Stimulated activated naive CD4-positive, alpha-beta T cell (primary cell): ENCODE results near the gene ZBTB42.

ENCODE experiments used
- DNase-seq, 6 experiments: peaks; one replicate each; lab custom pipeline; 2025; lab: John Stamatoyannopoulos, UW

The ZBTB42 gene

GRCh38 chr14:104782808-104783139 lies 18.1 kb upstream of the ZBTB42 start:
- no peak for DNase-seq

- no peak for DNase-seq
Measured at GRCh38 chr14:104783484-104784217, 17.2 kb upstream of the ZBTB42 start.

GRCh38 chr14:104784218-104784568 lies 16.7 kb upstream of the ZBTB42 start:
- DNase-seq, result no peak

- no peak for DNase-seq
Measured at GRCh38 chr14:104784846-104785707, 15.8 kb upstream of the ZBTB42 start.

GRCh38 chr14:104785708-104786080 lies 15.2 kb upstream of the ZBTB42 start:
- DNase-seq, result no peak

- DNase-seq, result no peak
Measured at GRCh38 chr14:104786091-104786586, 14.8 kb upstream of the ZBTB42 start.

- DNase-seq, result no peak
Measured at GRCh38 chr14:104786726-104787675, 13.9 kb upstream of the ZBTB42 start.

GRCh38 chr14:104787736-104788135 lies 13.2 kb upstream of the ZBTB42 start:
- no peak for DNase-seq

GRCh38 chr14:104788161-104788818 lies 12.6 kb upstream of the ZBTB42 start:
- no peak for DNase-seq

GRCh38 chr14:104788873-104789663 lies 11.8 kb upstream of the ZBTB42 start:
- DNase-seq, result no peak

- DNase-seq, result no peak
Measured at GRCh38 chr14:104789752-104790743, 10.9 kb upstream of the ZBTB42 start.

GRCh38 chr14:104791425-104791824 lies 9.5 kb upstream of the ZBTB42 start:
- no peak for DNase-seq

GRCh38 chr14:104792101-104792884 lies 8.6 kb upstream of the ZBTB42 start:
- DNase-seq, result no peak

GRCh38 chr14:104792945-104793702 lies 7.8 kb upstream of the ZBTB42 start:
- no peak for DNase-seq

GRCh38 chr14:104793703-104793959 lies 7.3 kb upstream of the ZBTB42 start:
- no peak for DNase-seq

- DNase-seq, result peak in 2 of 6 experiments; percentile 12 to 39
Measured at GRCh38 chr14:104794099-104794498, 6.8 kb upstream of the ZBTB42 start.

- no peak for DNase-seq
Measured at GRCh38 chr14:104794631-104794992, 6.3 kb upstream of the ZBTB42 start.
